HS-27A (cell line): ENCODE data around the gene TMEM51.
A peak's percentile ranks its signal among the peaks of the same experiment; 100 is the strongest.
"Not testable (repeated sequence)": the region's sequence is repeated elsewhere in the genome, so short reads cannot be mapped to it uniquely, and the experiment has no call there.

Experiments
- DNase-seq: peaks from one replicate; pipeline ENCODE4 v3.0.0-alpha.2; 2012; ENCODE audit warnings: low read depth, missing footprints

Gene TMEM51

GRCh38 chr1:15128077-15128476 lies 25.5 kb upstream of the TMEM51 start:
- DNase-seq = no peak

- peak; percentile 38 for DNase-seq
These were observed 24.8 kb upstream of the TMEM51 start for GRCh38 chr1:15128520-15129313.

- DNase-seq = no peak
These were observed 23.6 kb upstream of the TMEM51 start for GRCh38 chr1:15129944-15130343.

- DNase-seq = no peak
These were observed 22.9 kb upstream of the TMEM51 start for GRCh38 chr1:15130607-15131006.

- DNase-seq = no peak
These were observed 20.6 kb upstream of the TMEM51 start for GRCh38 chr1:15132965-15133364.

- DNase-seq = no peak
These were observed 19.3 kb upstream of the TMEM51 start for GRCh38 chr1:15134285-15134684.

GRCh38 chr1:15135604-15136003 lies 17.9 kb upstream of the TMEM51 start:
- DNase-seq = not testable (repeated sequence)

- DNase-seq = no peak
These were observed 15.7 kb upstream of the TMEM51 start for GRCh38 chr1:15137809-15138208.

GRCh38 chr1:15139654-15140350 lies 13.7 kb upstream of the TMEM51 start:
- DNase-seq = no peak

- DNase-seq = peak; percentile 4
These were observed 11.5 kb upstream of the TMEM51 start for GRCh38 chr1:15141935-15142539.

GRCh38 chr1:15145327-15145726 lies 8.2 kb upstream of the TMEM51 start:
- no peak for DNase-seq

GRCh38 chr1:15146142-15146680 lies 7.3 kb upstream of the TMEM51 start:
- no peak for DNase-seq

GRCh38 chr1:15146971-15147376 lies 6.6 kb upstream of the TMEM51 start:
- no peak for DNase-seq

- DNase-seq = no peak
These were observed 5.5 kb upstream of the TMEM51 start for GRCh38 chr1:15148004-15148403.

GRCh38 chr1:15148475-15148874 lies 5.1 kb upstream of the TMEM51 start:
- no peak for DNase-seq

GRCh38 chr1:15148941-15149340 lies 4.6 kb upstream of the TMEM51 start:
- DNase-seq = no peak

- DNase-seq = no peak
These were observed 3.2 kb upstream of the TMEM51 start for GRCh38 chr1:15150376-15150775.

- no peak for DNase-seq
These were observed 2.2 kb upstream of the TMEM51 start for GRCh38 chr1:15151377-15151806.

GRCh38 chr1:15151871-15152270 lies 1.7 kb upstream of the TMEM51 start:
- no peak for DNase-seq

GRCh38 chr1:15152318-15153183 lies 996 bp upstream of the TMEM51 start:
- peak; percentile 56 for DNase-seq

GRCh38 chr1:15153842-15154479 lies 414 bp downstream of the TMEM51 start:
- DNase-seq = peak; percentile 36
